Jurkat, Clone E6-1 (cell line): ENCODE data around the gene FAM131B.

ENCODE experiments used
- DNase-seq: peaks from one replicate; pipeline ENCODE4 v3.0.0-alpha.2; 2011; ENCODE audit warnings: low read depth, low spot score
- H3K4me3 ChIP-seq: 2 replicates; pipeline ENCODE4 v1.5.1; 2011; ENCODE audit warnings: mild to moderate bottlenecking, low read length, control low read depth, moderate library complexity

The FAM131B gene

GRCh38 chr7:143337216-143337615 lies 25.3 kb downstream of the FAM131B start:
- H3K4me3 ChIP-seq, result no peak overlapping the region
- DNase-seq, result no peak

GRCh38 chr7:143334244-143334643 lies 28.3 kb downstream of the FAM131B start:
- DNase-seq, result no peak
- no peak overlapping the region for H3K4me3 ChIP-seq

GRCh38 chr7:143331179-143331801 lies 31.2 kb downstream of the FAM131B start:
- no peak for DNase-seq

DNA sequence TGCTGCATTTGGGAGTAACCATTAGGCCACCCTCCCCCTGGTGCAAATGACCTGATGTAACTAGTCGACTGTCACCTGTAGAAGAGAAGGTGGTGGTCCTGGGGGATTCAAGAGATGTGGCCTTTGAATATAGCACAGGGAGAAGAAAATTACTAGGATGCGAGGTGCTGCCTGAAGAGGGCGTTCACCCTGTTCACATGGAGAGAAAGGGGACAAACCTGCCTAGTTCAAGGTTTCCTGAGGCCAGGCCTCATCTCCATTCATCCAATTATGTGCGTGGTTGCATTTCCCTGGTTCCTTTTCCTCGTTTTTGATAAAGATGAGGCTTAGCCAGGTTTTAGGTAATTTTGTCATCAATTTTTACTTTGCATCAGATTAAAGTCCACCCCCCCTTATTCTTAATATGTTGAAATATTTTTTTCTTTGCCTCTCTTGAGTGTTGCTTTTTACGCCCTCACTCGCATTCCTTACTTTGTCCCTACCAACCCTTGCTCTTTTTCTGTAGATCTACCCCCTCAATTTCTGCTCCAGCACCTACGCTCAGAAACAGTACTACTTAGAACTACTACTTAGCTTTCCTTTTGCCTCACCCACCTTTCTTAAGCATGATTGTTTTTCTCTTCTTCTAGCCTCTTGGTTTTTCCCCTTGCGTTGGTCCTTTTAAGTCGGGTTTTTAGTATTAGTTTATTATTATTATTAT lies 32.9 kb downstream of the FAM131B start:
- no peak overlapping the region for H3K4me3 ChIP-seq
- DNase-seq, result no peak

More at GRCh38 chr7:143331179-143331801, 31.2 kb downstream of the FAM131B start:
- H3K4me3 ChIP-seq, result no peak overlapping the region

GRCh38 chr7:143327903-143328302 lies 34.6 kb downstream of the FAM131B start:
- no peak for DNase-seq
- H3K4me3 ChIP-seq, result no peak overlapping the region

- no peak for DNase-seq
- no peak overlapping the region for H3K4me3 ChIP-seq
These were observed 37.3 kb downstream of the FAM131B start for GRCh38 chr7:143325240-143325639.

- no peak overlapping the region for H3K4me3 ChIP-seq
- DNase-seq, result no peak
These were observed 38.9 kb downstream of the FAM131B start for GRCh38 chr7:143323653-143324052.

DNA sequence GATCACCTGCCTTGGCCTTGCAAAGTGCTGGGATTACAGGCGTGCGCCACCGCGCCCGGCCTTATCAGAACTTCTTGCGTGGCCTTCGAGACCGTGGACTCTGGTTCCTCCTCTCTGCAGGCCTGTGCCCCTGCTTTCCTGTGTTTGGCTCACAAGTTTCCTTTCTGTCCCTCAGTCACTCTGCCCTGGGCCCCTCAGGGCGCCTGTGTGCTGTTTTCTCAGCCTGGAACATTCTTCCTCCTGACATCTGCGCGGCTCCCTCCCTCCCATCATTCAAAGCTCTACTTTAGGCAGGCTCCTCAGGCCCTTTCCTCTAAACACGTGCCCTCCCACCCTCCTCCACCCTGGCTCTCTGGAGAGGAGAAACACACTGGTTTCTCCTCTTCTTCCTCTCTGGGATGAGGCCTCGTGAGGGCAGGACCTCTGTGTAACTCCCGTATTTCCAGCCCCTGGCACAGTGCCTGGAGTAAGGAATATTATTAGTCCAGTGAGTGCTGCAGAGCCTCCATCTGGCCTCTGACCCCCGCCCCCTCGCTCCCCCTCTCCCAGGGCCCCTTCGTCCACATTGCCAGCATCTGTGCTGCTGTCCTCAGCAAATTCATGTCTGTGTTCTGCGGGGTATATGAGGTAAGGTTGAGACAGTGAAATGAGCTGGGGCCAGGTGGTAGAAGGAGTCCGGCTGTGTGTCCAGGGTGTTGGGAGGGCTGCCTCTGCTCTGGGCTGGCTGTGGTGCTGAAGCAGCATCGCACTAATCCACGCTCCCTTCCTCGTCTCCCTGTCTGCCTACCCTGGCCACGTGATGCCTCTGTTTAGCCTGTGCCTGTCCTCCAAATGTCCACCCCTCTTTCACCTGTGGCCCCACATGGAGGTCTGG lies 39.5 kb downstream of the FAM131B start:
- no peak overlapping the region for H3K4me3 ChIP-seq
- no peak for DNase-seq

DNA sequence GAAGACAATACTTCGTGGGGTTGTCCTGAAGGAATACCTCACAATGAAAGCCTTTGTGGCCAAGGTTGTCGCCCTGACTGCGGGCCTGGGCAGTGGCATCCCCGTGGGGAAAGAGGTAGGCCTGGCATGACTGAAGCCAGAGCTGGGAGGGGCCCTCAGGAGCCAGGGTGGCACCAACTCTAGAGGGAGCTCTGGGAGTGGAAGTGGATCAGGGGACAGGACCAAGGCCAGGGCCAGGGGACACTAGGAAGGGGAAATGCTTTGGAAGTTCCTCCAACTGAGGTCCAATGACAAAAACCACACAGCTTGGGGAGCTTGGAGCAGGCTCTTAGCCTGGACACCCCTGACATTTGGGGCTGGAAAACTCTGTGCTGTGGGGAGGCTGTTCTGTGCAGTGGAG lies 40.8 kb downstream of the FAM131B start:
- H3K4me3 ChIP-seq, result no peak overlapping the region
- no peak for DNase-seq

DNA sequence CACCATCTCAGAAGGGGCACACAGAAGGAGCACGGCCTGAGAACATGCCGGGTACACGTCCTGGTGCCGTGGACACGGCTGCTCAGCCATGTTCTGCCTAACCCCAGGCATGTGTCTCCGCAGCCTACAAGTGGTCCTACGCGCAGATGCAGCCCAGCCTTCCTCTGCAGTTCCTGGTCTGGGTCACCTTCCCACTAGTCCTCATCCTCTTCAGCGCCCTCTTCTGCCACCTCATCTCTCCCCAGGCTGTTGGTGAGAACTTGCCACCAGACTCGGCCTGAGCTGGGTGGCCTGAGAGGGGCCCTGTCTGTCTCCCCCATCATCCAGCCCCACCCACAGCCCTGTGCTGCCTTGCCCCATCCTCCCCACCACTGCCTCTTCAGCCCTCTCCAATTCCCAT lies 41.3 kb downstream of the FAM131B start:
- H3K4me3 ChIP-seq, result no peak overlapping the region
- no peak for DNase-seq

DNA sequence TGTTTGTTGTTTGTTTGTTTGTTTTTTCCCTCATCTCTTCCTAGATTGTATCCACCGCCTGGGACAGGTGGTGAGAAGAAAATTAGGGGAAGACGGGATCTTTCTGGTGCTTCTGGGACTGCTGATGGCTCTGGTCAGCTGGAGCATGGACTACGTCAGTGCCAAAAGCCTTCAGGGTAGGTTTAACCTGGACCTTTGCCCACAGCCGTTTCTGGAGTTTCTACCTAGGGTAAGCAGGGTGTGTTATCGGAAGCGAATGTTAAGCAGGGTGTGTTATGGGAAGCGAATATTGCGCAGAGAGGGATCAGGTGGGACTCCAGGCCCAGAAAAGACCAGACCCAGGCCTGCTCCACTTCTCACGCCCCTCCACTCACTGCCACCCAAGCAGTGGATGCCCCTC lies 41.9 kb downstream of the FAM131B start:
- no peak overlapping the region for H3K4me3 ChIP-seq
- DNase-seq, result no peak

GRCh38 chr7:143318661-143319060 lies 43.9 kb downstream of the FAM131B start:
- DNase-seq, result no peak
- no peak overlapping the region for H3K4me3 ChIP-seq

DNA sequence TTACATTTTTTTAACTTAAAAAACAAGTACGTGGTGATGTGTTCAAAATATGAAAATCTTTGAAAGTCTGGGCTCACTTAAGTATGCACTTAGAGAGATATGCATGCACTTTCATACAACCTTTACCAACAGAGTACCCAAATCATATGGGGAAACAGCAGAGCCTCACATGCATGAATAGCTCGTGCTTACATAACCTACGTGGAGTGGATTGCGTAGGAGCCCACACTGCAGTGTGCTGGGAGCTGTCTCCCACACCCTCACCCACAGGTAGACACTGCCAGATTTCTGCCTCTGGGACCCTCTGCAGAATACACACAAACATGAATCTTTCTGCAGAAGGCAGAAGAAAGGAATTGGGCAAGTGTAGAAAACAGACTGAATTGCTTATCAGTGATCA lies 46.0 kb downstream of the FAM131B start:
- no peak for DNase-seq
- H3K4me3 ChIP-seq, result no peak overlapping the region

DNA sequence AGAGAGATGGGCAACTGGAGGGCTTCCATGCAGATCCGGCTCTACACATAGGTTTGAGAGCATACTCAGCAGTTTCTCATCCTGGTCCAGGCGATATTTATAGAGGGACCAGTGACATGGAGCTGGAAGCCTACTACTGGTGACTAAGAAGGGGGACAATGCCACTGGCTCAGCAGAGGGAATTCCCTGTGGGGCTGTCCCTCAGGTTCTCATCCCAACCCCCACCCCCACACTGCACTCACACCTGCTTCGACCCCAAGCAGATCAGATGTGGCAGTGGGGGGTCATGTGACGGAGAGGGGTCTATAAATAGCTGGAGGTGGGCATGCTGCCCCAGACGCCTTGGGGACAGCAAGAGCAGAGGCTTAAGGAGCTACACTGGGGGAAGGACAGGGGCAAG lies 46.7 kb downstream of the FAM131B start, which contains the start of gene CLCN1:
Gene CLCN1 (plus strand): TSS at position 336 of the 400 bp plus-strand sequence. CDS start 102 bp downstream, outside the sequence.
- H3K4me3 ChIP-seq, result no peak within 1 kb of the TSS
- no peak for DNase-seq

DNA sequence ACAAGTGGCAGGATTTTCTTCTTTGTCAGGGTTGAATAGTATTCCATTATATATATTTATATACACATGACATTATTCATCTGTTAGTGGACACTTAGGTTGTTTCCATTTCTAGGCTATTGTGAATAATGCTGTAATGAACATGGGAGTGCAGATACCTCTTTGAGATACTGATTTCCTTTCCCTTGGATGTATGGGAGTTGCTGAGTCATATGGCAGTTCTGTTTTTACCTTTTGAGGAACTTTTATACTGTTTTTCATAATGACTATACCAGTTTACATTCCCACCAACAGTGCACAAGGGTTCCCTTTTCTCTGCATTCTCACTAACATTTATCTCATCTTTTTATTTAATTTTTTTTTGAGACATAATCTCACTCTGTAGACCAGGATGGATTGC lies 48.4 kb downstream of the FAM131B start:
- no peak for DNase-seq
- H3K4me3 ChIP-seq, result no peak overlapping the region

- no peak for DNase-seq
- no peak overlapping the region for H3K4me3 ChIP-seq
These were observed 53.9 kb downstream of the FAM131B start for GRCh38 chr7:143308632-143309031.

DNA sequence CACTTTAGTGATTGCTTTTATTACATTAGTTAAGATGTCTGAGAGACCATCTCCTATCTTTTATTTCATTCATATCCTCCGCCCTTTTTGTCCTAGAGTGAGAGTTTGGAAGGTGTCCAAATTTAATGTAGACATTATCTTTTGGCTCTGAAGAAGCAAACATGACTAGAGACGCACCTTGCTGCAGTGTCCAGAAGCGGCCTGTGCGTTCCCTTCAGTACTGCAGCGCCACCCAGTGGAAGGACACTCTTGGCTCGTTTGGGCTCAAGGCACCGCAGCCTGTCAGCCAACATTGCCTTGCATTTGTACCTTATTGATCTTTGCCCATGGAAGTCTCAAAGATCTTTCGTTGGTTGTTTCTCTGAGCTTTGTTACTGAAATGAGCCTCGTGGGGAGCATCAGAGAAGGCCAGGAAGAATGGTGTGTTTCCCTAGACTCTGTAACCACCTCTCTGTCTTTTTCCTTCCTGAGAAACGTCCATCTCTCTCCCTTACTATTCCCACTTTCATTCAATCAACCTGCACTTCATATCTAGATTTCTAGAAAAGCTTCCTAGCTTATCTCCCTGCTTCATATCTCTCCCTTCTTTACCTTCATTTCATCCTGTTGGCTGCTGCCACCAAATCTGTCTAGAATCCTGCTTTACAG lies 57.0 kb downstream of the FAM131B start:
- DNase-seq, result no peak

DNA sequence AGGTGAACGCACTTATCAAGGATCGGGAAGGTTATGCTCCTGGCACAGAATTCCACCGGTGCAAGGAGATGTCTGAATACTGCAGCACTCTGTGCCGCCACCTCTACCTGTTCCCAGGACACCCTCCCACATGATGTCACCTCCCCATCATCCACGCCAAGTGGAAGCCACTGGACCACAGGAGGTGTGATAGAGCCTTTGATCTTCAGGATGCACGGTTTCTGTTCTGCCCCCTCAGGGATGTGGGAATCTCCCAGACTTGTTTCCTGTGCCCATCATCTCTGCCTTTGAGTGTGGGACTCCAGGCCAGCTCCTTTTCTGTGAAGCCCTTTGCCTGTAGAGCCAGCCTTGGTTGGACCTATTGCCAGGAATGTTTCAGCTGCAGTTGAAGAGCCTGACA lies 57.6 kb downstream of the FAM131B start:
- DNase-seq, result no peak
- H3K4me3 ChIP-seq, result no peak overlapping the region

More for the DNA sequence above, 57.0 kb downstream of the FAM131B start:
- H3K4me3 ChIP-seq, result no peak overlapping the region

GRCh38 chr7:143303733-143304132 lies 58.8 kb downstream of the FAM131B start:
- no peak for DNase-seq
- H3K4me3 ChIP-seq, result no peak overlapping the region
